GM18909 (cell line): ENCODE measurements around the gene POP4.

Experiments
- ATAC-seq: cut with Tn5 transposase; IDR thresholded peaks from one replicate; pipeline ENCODE4 v1.9.1; 2021; ENCODE audit warnings: mild to moderate bottlenecking; ENCODE audit not compliant: unreplicated experiment, poor library complexity

Gene POP4

DNA sequence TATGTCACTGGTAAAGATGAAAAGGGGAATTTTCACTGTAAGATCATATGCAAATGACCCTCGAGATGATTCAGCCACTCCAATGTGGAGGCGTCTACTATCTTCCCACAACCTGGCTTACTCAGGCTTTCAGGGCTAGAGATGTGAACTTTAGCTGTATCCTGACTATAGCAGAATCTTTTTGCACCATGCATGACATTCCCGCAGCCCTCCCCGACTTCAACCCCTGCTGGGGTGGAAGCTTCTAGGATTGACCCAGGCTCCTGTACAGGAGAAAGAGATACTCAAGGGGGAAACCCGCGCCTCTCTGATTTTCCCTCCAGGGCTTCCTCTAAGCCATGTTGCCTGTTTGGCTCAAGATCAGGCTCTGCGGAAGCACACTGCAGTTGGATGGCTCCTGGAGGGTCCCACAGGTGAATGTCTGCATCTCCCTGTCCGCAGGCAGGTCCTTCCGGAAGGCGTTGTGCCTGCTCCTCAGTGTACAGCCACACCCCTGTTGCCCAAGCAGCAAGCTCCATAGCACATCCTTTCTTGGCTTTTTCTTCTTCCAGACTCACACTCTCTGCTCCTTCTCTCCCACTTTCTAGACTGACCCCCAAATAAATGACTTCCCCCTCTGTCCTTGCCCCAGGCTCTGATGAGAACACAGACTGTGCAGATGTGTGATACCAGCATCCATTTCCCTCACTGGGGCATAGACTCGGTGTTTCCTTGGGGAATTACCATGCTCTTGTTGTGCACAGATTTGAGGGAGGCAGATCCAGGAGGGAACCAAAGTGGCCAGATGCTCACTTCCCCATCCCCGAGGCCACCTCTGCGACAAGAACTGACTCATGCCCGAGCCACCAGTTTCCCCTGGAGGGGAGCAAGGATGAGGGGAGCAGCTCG lies 29.1 kb upstream of the POP4 start:
- ATAC-seq = peak; percentile 45

DNA sequence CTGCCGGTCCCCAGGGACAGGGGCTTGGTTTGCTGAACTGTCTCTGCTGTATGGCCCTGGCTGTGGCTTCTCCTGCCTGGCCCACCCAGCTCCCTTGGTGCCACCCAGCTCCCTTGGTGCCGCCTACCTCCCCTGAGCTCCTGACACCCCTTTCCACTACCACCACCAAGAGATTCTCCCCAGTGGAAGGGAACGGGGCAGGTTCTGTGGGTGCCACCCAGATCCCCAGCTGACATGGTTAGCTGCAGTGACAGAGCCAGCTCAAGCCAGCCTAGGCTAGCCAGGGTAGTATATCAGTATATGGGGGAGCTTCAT lies 28.5 kb upstream of the POP4 start:
- no peak for ATAC-seq

DNA sequence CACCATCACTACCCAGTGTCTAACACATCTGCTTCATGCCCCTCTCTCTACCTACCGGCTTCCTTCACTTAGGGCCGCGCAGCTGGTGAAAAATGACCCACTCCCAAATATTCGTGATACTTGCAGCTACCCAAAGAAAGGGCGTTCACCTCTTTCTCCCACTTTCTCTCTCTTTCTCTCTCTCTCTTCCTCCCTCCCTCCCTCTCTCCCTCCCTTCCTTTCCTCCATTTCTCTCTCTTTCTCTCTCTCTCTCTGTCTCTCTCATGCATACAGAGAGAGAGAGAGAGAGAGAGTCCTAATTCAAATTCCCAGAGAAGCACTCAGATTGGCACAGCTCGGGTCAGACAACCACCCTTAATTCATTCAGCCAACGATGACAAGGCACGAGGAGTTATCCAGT lies 27.7 kb upstream of the POP4 start:
- ATAC-seq = no peak

- no peak for ATAC-seq
Observed at GRCh38 chr19:29579308-29579910, 26.7 kb upstream of the POP4 start.

DNA sequence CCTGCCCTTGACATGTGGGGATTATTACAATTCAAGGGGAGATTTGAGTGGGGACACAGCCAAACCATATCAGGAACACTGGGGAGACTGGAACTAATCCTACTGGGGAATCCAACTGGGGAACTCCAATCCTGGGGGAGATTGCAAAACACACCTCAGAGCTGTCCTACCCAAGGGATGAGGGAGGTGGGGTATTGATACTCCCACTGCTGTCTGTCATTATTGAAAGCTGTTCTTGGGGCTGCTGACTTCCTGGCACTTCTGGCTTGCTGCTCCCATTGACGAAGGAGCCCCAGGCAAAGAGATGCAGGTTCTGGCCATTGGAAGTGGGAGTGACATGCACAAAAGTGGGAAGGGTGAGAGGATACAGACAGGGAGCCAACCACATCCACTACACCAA lies 24.7 kb upstream of the POP4 start:
- ATAC-seq = no peak

DNA sequence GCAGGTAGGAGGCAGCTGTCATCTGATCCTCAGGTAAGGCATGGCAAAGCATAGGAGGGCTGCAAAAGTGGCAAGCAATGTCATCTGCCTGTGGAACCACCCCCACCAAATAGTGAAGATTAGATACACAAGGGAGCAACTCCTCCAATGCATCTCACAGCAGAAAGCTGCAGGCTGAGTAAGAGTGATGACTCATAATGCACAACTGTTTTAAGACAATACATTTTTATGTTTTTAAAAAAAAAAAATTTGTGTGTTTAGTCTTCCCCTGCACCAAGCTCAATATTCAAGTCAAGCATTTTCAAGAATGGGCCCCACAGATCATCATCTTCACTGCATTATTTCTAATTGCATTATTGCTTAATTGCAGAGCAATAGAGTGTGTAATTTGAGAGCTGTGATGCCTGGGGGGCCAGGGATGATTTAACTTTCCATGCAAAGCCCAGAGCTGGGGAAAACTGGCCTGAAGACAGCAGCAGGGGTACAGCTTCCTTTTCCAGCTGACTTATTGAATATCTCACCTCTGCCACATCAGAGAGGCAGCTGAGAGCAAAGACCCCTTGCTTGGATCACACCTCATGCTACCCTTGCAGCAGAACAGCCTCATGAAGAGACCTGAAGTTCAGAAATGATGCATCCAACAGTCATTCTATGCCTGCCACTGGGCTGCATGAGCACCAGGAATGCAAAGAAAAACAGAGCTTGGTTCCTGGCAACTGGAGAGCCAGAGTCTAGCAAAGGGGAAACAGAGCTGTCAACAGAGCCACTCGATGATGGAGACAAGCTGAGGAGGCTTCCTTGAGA lies 22.7 kb upstream of the POP4 start:
- ATAC-seq = no peak

- ATAC-seq = no peak
Observed at GRCh38 chr19:29586401-29586800, 19.7 kb upstream of the POP4 start.

GRCh38 chr19:29587059-29587458 lies 19.0 kb upstream of the POP4 start:
- ATAC-seq = no peak

- peak; percentile 77 for ATAC-seq
Observed at GRCh38 chr19:29587518-29587986, 18.5 kb upstream of the POP4 start.

DNA sequence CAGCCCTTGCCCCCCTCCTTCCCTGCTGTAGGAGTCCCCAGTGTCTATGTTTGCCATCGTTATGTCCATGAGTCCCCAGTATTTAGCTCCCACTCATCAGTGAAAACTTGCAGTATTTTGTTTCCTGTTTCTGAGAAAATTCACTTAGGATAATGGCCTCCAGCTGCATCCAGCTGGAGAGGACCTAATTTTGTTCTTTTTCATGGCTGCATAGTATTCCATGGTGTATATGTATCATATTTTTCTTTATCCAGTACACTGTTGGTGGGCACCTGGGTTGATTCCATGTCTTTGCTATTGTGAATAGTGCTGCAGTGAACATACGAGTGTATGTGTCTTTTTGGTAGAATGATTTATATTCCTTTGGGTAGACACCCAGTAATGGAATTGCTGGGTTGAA lies 18.0 kb upstream of the POP4 start:
- ATAC-seq = no peak

DNA sequence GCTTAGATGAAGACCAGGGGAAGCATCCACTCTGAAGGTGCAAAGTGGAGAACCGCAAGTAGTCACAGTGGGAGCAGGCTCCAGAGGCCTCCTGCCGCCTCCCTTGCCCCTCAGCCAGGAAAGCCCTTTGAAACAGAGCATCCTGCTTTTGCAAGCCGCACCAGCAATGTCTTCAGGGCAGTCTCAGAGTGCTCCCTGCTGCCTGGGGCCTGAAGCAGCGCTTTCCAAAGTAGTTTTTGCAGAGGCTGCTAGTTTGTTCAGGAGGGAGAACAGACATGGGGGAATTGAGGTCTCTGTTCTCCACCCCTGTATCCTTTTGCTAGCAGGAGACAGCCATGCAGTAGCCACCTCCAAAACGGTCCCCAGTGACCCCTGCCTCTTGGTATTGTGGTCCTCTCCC lies 15.8 kb upstream of the POP4 start:
- no peak for ATAC-seq

DNA sequence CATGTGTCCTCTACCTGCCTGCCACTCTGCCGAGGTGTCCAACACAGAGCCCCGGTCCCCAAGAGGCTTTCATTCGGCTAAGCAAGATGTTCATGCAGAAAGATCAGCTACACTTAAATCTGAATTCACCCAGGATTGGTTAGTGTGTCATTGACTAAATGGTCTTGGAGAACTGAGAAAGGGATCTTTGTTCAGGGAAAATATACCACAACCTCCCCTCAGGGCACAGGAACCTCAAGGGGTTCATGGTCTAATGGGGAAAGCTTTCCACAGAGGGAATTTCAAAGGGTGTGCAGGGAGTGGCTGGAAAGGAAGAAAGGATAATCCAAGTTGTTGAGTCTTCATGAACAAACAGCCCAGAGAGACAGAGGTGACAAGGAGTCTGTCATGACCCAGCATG lies 14.4 kb upstream of the POP4 start:
- no peak for ATAC-seq

- no peak for ATAC-seq
Observed at GRCh38 chr19:29593869-29594268, 12.2 kb upstream of the POP4 start.

DNA sequence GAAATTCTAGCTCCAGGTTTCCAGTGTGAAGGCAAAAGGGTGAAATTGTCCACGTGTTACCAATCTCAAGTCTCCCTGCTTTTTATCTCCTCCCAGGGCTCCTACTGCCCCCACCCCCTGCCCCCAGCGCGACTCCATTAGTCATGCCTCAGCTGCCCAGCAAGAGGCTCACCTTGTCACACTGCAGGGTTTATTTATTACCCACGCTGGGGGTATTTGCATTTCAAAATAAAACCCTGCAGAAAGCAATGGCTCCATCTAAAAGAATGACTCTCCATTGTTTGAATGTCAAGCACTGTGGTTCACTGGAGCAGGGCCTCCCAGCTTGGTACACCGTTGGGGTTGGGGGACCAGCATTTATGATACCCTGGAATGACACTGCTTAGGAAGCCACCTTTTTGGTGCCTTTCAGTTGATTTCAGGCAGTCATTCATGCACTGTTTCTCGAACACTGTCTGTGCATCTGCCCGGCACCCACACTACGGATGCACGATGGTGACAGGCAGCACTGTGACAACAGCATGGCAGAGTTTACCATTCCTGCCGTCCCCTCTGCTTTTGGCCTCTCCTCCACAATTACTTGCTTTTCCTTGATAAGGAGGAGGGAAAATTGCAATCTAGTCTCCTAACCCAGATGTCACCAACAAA lies 9.9 kb upstream of the POP4 start:
- no peak for ATAC-seq

DNA sequence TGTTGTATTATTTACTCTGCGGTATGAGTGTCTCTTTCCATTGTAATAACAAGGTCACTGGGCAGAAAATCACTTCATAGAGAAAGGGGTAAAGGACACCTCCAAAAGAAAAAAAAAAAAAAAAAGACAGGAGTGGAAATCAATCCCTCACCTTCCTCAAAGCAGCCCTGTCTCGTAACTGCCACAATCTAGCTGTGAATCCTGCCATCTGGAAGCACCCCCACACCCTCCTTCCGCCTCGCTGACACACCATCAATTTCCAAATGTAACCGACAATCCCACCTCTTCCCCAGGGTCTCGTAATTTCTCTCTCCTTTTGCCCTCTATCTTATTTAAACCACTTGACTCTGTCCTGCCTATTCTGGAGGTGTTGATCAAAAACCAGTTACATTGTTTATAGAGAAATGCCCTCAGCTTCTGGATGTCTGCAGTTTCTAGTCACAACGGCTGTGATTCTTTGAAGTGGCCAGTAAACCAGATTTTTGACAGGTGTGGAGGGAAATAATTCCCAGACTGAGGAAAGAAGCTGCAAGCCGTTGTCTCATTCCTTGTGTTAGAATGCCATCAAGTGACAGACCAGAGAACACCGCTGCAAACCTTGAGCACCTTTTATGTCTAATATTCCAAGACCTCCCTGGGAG lies 9.1 kb upstream of the POP4 start:
- no peak for ATAC-seq

GRCh38 chr19:29598036-29598435 lies 8.0 kb upstream of the POP4 start:
- ATAC-seq = no peak

- ATAC-seq = no peak
Observed at GRCh38 chr19:29598496-29598895, 7.6 kb upstream of the POP4 start.

- no peak for ATAC-seq
Observed at GRCh38 chr19:29603308-29603707, 2.8 kb upstream of the POP4 start.

GRCh38 chr19:29606420-29606747 lies 301 bp downstream of the POP4 start:
- peak; percentile 18 for ATAC-seq

GRCh38 chr19:29609636-29610035 lies 3.6 kb downstream of the POP4 start:
- ATAC-seq = no peak
